ENCODE measurements around the gene ABLIM3. TPM values are rescaled to one million over a fixed set of nuclear protein-coding genes. Genes with fewer than 3 reads are reported as not detected.

Gene ABLIM3
- total and polyA plus RNA-seq, 9 of the 15 experiments (the other 6 are each of a cell fraction or from before 2014, with no cell fraction given) = 0.03 to 0.38 (median 0.11) TPM

GRCh38 chr5:149153751-149154610 is 12.7 kb downstream of the ABLIM3 start (continued):
- TF ChIP-seq AFF1 (IDR thresholded peaks at IDR 0.05; ENCODE audit: low read depth in 1 of 2, partially characterized antibody in 2 of 2) = peak in 1 of 2 experiments; percentile 37
- 0 out of 2 replicates have a peak, but pooled peaks have one; percentile 46 for TF ChIP-seq ZKSCAN8 (CRISPR knock-in tag; IDR thresholded peaks at IDR 0.05)
- TF ChIP-seq MAFG (tag; conservative IDR thresholded peaks at IDR 0.05) = peak; percentile 92
- 0 out of 2 replicates have a peak, but pooled peaks have one; percentile 65 for TF ChIP-seq ZNF668 (CRISPR knock-in tag; IDR thresholded peaks at IDR 0.05)
- no peak for TF ChIP-seq ZNF740 (CRISPR knock-in tag; IDR thresholded peaks at IDR 0.05)
- TF ChIP-seq ZNF740 (tag; IDR thresholded peaks at IDR 0.05) = no peak
- TF ChIP-seq MYNN (IDR thresholded peaks at IDR 0.05) = no peak
- no peak for TF ChIP-seq MYNN (CRISPR knock-in tag; IDR thresholded peaks at IDR 0.05)
- TF ChIP-seq ZNF277 (CRISPR knock-in tag; IDR thresholded peaks at IDR 0.05; ENCODE audit: borderline replicate concordance) = no peak
- peak in 1 of 3 experiments; percentile 15; a peak in 1 of 6 replicates for TF ChIP-seq CTCF (IDR thresholded peaks at IDR 0.05 in 2 of 3, conservative IDR thresholded peaks at IDR 0.05 in 1 of 3; ENCODE audit: insufficient read depth in 2 of 3, low read depth in 1 of 3, low read length in 3 of 3)
- peak in 1 of 2 experiments; percentile 58; a peak in 3 of 4 replicates for TF ChIP-seq MAZ (CRISPR knock-in tag; conservative IDR thresholded peaks at IDR 0.05 in 1 of 2, IDR thresholded peaks at IDR 0.05 in 1 of 2)
- no peak for TF ChIP-seq KHSRP (IDR thresholded peaks at IDR 0.05)
- no peak for TF ChIP-seq SETDB1 (IDR thresholded peaks at IDR 0.05; ENCODE audit: low read length)
- TF ChIP-seq GABPA (tag; conservative IDR thresholded peaks at IDR 0.05; ENCODE audit: low read depth) = peak; percentile 23; the same call in 1 of the 2 replicates

All from K562 (cell line).